Lung (tissue), 12 donors: Measurements from ENCODE around the gene TRPC1. TPM values are rescaled to one million over a fixed set of nuclear protein-coding genes. Genes with fewer than 3 reads are reported as not detected.

Source experiments
- ATAC-seq: fragments of 200-7000 bp; cut with Tn5 transposase; one replicate; pipeline ENCODE4 v1.9.1; 2020; ENCODE audit warnings: moderate number of reproducible peaks; ENCODE audit not compliant: insufficient read depth, low FRiP score
- DNase-seq, 3 donors: peaks; one replicate each; pipeline ENCODE4 v3.0.0-alpha.2; 2013 to 2017
- H3K27ac ChIP-seq, 2 donors: one replicate each; pipeline ENCODE4 v1.5.1; 2013; ENCODE audit warnings: mild to moderate bottlenecking in 2 of 2, moderate library complexity in 2 of 2, control low read depth in 1 of 2, inconsistent platforms in 1 of 2, low read depth in 1 of 2, low read length in 1 of 2
- H3K27me3 ChIP-seq, 3 donors: one replicate each; pipeline ENCODE4 v1.5.1; 2013; ENCODE audit warnings: low read length in 2 of 3; ENCODE audit not compliant: control insufficient read depth in 3 of 3, insufficient read depth in 3 of 3
- H3K36me3 ChIP-seq, 4 donors: one replicate each; pipeline ENCODE4 v1.5.1; 2013; ENCODE audit warnings: low read length in 4 of 4, mild to moderate bottlenecking in 1 of 4, moderate library complexity in 1 of 4; ENCODE audit not compliant: control insufficient read depth in 4 of 4, insufficient read depth in 4 of 4
- H3K4me1 ChIP-seq, 5 donors: one replicate each; pipeline ENCODE4 v1.5.1; 2013; ENCODE audit warnings: low read length in 5 of 5, mild to moderate bottlenecking in 2 of 5, moderate library complexity in 1 of 5; ENCODE audit not compliant: control insufficient read depth in 5 of 5, insufficient read depth in 5 of 5
- H3K4me3 ChIP-seq: one replicate; pipeline ENCODE4 v1.5.1; 2013; ENCODE audit warnings: mild to moderate bottlenecking, control low read depth, moderate library complexity
- H3K9ac ChIP-seq, 2 donors: one replicate each; pipeline ENCODE4 v1.5.1; 2013; ENCODE audit warnings: low read length in 2 of 2, control low read depth in 1 of 2; ENCODE audit not compliant: insufficient read depth in 1 of 2
- H3K9me3 ChIP-seq, 4 donors: one replicate each; pipeline ENCODE4 v1.5.1; 2013; ENCODE audit warnings: low read length in 3 of 4, mild to moderate bottlenecking in 1 of 4, moderate library complexity in 1 of 4; ENCODE audit not compliant: control insufficient read depth in 4 of 4, insufficient read depth in 3 of 4
- WGBS, 2 donors: extraction: QIAGEN DNeasy Blood & Tissue Kit; methylation state at CpG; one replicate each; pipeline ENCODE4 v1.1.7; 2013; 5-methylcytosine and 5-hydroxymethylcytosine counted together
- polyA plus RNA-seq, 2 donors: library from polyadenylated mRNA; stranded (reverse); fragments of 200-250 nt; gene quantifications; one replicate each; pipeline ENCODE4 v1.2.1, GENCODE V29; 2013
- total RNA-seq, 2 donors: library from RNA; depleted of rRNA in 1 of 2; stranded (reverse); fragments of >200 nt in 1 of 2; gene quantifications; one replicate each; pipeline ENCODE4 v1.2.1, GENCODE V29; 2014 to 2021
- TF ChIP-seq, protein P1 (sequence below): IDR thresholded peaks from 2 replicates; pipeline ENCODE4 v1.5.1; 2012; ENCODE audit warnings: mild to moderate bottlenecking; ENCODE audit errors: control extremely low read depth, extremely low read depth
- donor health status: control.
- donor health status: control.
- donor health status: Bipolar disorder and iron deficiency.
- donor health status: healthy.
- donor health status: DM: yes; HTN: yes; CAD: no.

Gene TRPC1
- total and polyA plus RNA-seq, 4 donors = 1.1 to 28.4 (median 4.7) TPM

DNA sequence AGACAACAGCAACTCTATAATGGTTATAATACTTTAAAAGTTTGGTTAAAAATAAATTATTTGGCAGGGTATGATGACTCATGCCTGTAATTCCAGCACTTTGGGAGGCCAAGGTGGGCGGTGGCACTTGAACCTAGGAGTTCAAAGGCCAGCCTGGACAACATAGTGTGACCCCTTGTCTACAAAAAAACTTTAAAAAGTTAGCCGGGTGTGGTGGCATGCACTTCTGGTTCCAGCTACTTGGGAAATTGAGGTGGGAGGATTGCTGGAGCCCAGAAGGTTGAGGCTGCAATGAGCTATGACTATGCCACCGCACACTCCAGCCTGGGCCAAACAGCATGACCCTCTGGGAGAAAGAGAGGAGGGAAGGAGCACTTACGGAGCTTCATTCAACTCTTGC, 7.7 kb upstream of the TRPC1 start:
- H3K27me3 ChIP-seq = no peaks in the 10 kb centered on the region
- ATAC-seq (no peak), DNase-seq (no peak)
- 91 to 95% methylated on average over 4 of the region's 4 CpGs for WGBS, 2 donors
- H3K9ac ChIP-seq = no peak overlapping the region
- peaks cover 0 to 4% (median 0%) of the 10 kb centered on the region in 5 donors for H3K4me1 ChIP-seq
- TF ChIP-seq, protein P1, sequence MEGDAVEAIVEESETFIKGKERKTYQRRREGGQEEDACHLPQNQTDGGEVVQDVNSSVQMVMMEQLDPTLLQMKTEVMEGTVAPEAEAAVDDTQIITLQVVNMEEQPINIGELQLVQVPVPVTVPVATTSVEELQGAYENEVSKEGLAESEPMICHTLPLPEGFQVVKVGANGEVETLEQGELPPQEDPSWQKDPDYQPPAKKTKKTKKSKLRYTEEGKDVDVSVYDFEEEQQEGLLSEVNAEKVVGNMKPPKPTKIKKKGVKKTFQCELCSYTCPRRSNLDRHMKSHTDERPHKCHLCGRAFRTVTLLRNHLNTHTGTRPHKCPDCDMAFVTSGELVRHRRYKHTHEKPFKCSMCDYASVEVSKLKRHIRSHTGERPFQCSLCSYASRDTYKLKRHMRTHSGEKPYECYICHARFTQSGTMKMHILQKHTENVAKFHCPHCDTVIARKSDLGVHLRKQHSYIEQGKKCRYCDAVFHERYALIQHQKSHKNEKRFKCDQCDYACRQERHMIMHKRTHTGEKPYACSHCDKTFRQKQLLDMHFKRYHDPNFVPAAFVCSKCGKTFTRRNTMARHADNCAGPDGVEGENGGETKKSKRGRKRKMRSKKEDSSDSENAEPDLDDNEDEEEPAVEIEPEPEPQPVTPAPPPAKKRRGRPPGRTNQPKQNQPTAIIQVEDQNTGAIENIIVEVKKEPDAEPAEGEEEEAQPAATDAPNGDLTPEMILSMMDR = no peak
- H3K36me3 ChIP-seq = no peaks in the 10 kb centered on the region
- no peak overlapping the region for H3K4me3 ChIP-seq
- H3K27ac ChIP-seq = no peak overlapping the region
- H3K9me3 ChIP-seq = no peaks in the 10 kb centered on the region

DNA sequence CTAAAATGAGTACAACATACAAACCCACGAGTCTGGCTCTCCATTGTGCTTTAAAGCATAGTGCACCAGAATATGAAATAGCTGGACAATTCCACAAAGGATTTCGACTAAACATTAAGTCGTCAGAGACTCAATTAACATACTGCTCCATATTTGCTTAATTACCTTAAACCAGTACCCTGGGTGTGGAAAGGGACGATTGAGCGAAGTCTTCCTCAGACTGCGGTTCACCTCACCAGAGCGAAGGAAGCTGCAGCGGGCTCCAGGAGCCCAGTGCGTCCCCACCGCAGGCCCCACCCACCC, 218 bp upstream of the TRPC1 start:
- Histone ChIP-seq H3K9me3 (no peaks in the 10 kb centered on the region), H3K9ac (peak overlapping the region in 1 of 2 donors; percentile 69), H3K27me3 (peaks cover 0 to 2% (median 0%) of the 10 kb centered on the region in 3 donors), H3K4me1 (peaks cover 0 to 15% (median 0%) of the 10 kb centered on the region in 5 donors), H3K36me3 (no peaks in the 10 kb centered on the region), H3K4me3 (peak overlapping the region; percentile 7), H3K27ac (no peak overlapping the region)
- TF ChIP-seq, protein P1 = no peak
- WGBS, 2 donors = 0 to 1% methylated on average over 10 of the region's 10 CpGs
- DNase-seq (no peak), ATAC-seq (peak; percentile 21)

DNA sequence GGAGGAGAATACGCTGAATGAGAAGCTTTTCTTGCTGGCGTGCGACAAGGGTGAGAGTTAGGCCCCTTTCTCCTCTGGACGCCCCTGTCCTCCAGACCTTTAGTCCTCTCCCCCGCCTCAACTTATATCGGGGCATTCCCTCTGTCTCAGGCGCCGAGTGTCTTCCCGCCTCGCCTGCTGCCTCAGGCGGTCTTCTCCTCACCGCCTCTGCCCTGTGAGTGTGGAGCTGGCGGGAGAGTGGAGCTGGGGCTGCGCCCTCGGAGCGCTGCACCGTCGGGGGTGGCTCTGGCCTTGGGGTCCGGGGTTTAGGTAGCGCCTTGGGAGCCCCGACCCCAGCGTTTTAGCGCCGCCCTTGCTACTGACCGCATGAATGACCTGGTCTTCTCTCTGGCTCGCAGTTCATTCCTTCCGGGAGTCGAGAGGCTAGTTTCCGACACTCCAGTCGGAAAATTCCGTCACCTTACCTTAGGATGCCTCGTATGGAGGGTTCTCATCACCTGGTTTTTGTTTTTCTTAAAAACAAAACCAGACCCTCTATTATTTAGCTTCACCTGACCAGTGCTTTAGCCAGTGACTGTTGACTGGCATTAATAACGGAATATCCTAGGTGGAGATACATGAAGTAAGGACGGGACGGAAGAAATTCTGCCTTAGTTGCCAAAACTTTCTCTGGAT, 985 bp downstream of the TRPC1 start:
- H3K9ac ChIP-seq = peak overlapping the region; percentile 85 to 96
- peak overlapping the region; percentile 5 to 97 for H3K27ac ChIP-seq
- DNase-seq (peak; percentile 64 to 66 (median 65)), ATAC-seq (peak; percentile 45)
- peak overlapping the region; percentile 73 for H3K4me3 ChIP-seq
- peaks cover 0 to 2% (median 0%) of the 10 kb centered on the region in 3 donors for H3K27me3 ChIP-seq
- no peaks in the 10 kb centered on the region for H3K36me3 ChIP-seq
- TF ChIP-seq, protein P1 = no peak
- peaks cover 0 to 15% (median 0%) of the 10 kb centered on the region in 5 donors for H3K4me1 ChIP-seq
- 7 to 10% methylated on average over 35 of the region's 35 CpGs for WGBS, 2 donors
- H3K9me3 ChIP-seq = no peaks in the 10 kb centered on the region

DNA sequence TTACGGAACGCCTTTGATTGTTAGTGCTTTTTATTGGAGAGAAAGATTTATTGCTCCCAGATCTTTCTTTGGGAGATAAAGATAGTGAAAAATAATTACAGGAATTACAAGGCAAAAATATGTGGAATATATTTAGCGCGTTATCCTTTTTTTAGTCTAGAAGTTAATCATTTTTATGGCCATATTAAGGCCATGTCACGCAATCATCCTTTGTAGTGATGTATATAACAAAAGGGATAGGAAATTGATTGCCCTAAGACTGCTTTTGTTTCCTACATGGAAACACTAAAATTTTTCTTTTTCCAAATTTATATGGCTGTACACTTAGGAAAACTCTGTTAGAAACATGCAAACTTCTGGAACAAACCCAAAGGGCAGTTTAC, 1.5 kb downstream of the TRPC1 start:
- Histone ChIP-seq H3K4me3 (no peak overlapping the region), H3K27ac (no peak overlapping the region), H3K4me1 (peaks cover 0 to 15% (median 0%) of the 10 kb centered on the region in 5 donors), H3K36me3 (no peaks in the 10 kb centered on the region), H3K27me3 (peaks cover 0 to 2% (median 0%) of the 10 kb centered on the region in 3 donors), H3K9me3 (no peaks in the 10 kb centered on the region), H3K9ac (peak overlapping the region; percentile 85 to 96)
- peak in 1 of 3 donors; percentile 32 for DNase-seq
- TF ChIP-seq, protein P1 = no peak
- 73 to 82% methylated on average over 5 of the region's 5 CpGs for WGBS, 2 donors
- ATAC-seq = no peak
